ENCODE results near the gene NRF1.
"Not testable (repeated sequence)": the region's sequence is repeated elsewhere in the genome, so short reads cannot be mapped to it uniquely, and the experiment has no call there.

The NRF1 gene

DNA sequence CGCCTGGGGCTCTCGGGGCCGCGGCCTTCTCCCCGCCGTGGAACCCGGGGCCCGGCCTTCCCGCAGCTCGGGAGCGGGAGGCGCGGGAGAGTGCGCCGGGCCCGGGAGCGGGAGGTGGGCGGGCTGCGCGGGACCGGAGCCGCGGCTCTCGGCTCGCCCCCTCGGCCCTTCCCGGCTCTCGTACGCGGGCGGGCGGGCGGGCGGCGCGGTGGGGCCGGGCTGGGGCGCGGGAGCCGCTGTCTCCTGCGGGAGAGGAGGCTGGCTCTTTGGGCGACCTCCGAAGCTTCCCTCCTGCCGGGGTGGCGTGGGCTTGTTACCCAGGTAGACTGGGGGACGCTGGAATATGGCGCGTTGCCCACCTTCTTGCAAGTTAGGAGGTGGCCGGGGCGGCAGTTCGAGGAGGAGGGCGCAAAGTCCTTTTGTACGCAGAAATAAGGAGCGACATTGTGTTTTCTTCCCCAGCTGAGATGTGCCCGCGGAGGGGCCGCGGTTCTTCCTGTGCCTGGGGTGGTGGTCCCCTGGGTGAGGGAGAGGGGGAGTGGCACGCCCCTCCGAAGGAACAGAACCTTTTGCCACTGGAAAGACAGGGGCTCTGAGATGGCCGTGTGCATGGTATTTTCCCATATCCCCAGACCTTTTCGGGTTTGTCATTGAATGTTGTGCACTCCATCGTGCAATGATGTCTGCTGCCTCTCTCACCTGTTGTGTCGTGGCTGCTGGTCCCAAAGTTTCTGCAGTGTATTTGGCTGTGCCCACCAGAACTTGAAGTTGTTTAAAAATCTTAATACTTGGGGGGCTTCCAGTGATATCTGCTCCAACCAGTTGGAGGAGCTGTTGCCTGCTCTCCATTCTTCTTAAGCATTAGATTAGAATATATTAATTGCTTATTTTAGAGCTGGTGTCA lies 844 bp downstream of the NRF1 start:
- peak overlapping the region; percentile 96 for H3K4me3 ChIP-seq (ENCODE audit: low read length)
- H3K27me3 ChIP-seq (ENCODE audit: insufficient read depth, low read length), result no peaks in the 10 kb centered on the region
- H3K4me1 ChIP-seq (ENCODE audit: insufficient read depth, low read length), result peaks cover 28% of the 10 kb centered on the region
- peak overlapping the region; percentile 18 for H2AFZ ChIP-seq (ENCODE audit: low read depth, low read length)
- no peaks in the 10 kb centered on the region for H3K9me3 ChIP-seq (ENCODE audit: low read length)
- peaks cover 20% of the 10 kb centered on the region for H3K36me3 ChIP-seq (ENCODE audit: insufficient read depth, low read length)

DNA sequence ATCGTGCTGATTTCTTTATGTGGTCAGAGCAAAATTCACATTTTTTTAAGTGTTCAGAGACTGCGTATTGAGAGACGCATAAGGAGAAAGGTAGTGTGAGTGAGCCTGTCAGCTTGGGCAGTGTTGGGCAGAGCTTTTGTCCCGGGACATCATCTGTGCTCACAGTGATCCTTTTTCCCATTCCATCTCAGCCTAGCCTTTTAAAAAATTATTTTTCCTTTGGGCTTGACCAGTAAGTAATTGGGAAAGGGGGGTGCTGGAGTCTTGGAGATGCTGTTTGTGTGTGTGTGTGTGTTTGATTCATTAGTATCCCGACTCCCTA lies 1.5 kb downstream of the NRF1 start:
- no peaks in the 10 kb centered on the region for H3K9me3 ChIP-seq (ENCODE audit: low read length)
- H3K4me1 ChIP-seq (ENCODE audit: insufficient read depth, low read length), result peaks cover 28% of the 10 kb centered on the region
- peaks cover 17% of the 10 kb centered on the region for H3K36me3 ChIP-seq (ENCODE audit: insufficient read depth, low read length)
- H3K4me3 ChIP-seq (ENCODE audit: low read length), result peak overlapping the region; percentile 96
- H2AFZ ChIP-seq (ENCODE audit: low read depth, low read length), result no peak overlapping the region
- H3K27me3 ChIP-seq (ENCODE audit: insufficient read depth, low read length), result no peaks in the 10 kb centered on the region

DNA sequence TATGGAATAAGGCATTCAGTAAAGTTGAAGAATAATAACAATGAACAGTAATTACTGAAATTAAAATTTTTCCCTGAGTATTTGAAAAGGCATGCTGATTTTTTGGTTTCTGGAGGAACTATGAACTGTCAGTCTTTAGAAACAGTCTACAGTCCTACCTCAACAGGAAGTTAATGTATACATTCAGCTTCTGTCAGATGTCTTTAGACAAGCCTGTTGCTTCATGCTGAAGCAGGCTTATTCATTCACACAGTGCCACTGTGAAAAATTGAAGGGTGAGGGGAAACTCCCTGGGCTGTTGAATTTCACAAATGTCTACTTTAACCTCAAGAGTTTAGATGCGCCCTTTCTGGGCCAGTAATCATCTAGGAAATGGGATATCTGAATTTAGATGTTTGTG lies 3.5 kb downstream of the NRF1 start:
- Histone ChIP-seq H3K36me3 (ENCODE audit: insufficient read depth, low read length) (peaks cover under 1% of the 10 kb centered on the region), H3K4me1 (ENCODE audit: insufficient read depth, low read length) (peaks cover 28% of the 10 kb centered on the region), H3K9me3 (ENCODE audit: low read length) (no peaks in the 10 kb centered on the region), H3K4me3 (ENCODE audit: low read length) (no peak overlapping the region), H3K27me3 (ENCODE audit: insufficient read depth, low read length) (no peaks in the 10 kb centered on the region), H2AFZ (ENCODE audit: low read depth, low read length) (no peak overlapping the region)

DNA sequence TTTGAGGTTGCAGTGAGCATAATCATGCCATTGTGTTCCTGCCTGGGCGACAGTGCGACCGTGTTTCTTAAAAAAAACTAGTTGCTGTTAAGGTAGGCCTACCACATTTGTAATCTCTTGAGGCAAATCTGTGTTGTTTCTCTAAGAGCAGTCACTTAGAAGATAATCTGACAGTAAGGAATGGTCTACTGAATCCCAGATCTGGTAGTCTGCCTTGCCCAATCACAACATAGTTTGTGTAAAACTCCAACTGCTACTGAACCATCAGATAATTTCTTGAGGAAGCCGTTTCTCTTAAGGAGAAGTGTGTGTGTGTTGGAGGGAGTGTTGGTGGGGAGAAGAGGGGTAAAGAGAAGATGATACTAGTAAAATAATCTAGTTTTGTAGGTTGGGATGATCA lies 5.0 kb downstream of the NRF1 start:
- Histone ChIP-seq H3K9me3 (ENCODE audit: low read length) (no peaks in the 10 kb centered on the region), H3K36me3 (ENCODE audit: insufficient read depth, low read length) (no peaks in the 10 kb centered on the region), H3K27me3 (ENCODE audit: insufficient read depth, low read length) (no peaks in the 10 kb centered on the region), H3K4me1 (ENCODE audit: insufficient read depth, low read length) (peaks cover 17% of the 10 kb centered on the region), H3K4me3 (ENCODE audit: low read length) (no peak overlapping the region), H2AFZ (ENCODE audit: low read depth, low read length) (no peak overlapping the region)

DNA sequence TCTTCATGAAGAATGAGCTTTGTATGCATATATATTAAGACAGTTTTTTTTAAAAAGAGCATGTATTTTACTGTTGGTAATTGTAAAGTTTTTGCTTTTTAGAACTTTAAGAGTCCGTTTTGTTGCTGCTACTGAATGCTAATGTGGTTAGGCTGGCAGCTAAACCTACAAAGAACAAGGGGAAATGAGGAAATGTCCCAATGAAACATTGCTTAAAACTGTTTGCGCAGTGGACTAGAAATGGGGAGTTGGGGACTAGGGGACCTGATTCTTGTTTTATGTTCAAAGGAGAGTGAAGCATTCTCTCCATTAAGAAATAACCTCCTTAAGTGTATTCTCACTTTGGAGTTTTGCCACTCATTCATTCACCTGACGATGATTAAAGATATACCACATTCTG lies 5.7 kb downstream of the NRF1 start:
- Histone ChIP-seq H3K9me3 (ENCODE audit: low read length) (no peaks in the 10 kb centered on the region), H2AFZ (ENCODE audit: low read depth, low read length) (no peak overlapping the region), H3K36me3 (ENCODE audit: insufficient read depth, low read length) (no peaks in the 10 kb centered on the region), H3K27me3 (ENCODE audit: insufficient read depth, low read length) (no peaks in the 10 kb centered on the region), H3K4me3 (ENCODE audit: low read length) (no peak overlapping the region), H3K4me1 (ENCODE audit: insufficient read depth, low read length) (peaks cover 17% of the 10 kb centered on the region)

DNA sequence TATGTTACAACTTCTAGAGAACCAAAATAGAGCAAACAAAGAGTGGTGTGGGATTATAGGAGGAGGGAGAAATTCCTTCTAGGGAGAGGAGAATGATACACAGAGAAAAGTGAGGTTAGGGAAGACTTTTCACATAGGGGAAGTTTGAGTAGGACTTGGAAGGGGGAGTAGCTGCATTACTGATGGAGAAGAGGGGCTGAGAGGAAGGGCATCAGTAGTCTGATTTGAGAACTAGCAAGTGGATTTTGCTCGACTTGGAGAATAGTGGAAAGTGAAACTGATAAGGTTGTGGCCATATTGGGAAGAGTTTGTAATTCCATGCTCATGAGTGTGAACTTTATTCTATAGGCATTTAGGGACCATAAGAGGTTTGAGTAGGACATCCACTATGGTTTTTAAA lies 6.1 kb downstream of the NRF1 start:
- no peaks in the 10 kb centered on the region for H3K9me3 ChIP-seq (ENCODE audit: low read length)
- no peak overlapping the region for H3K4me3 ChIP-seq (ENCODE audit: low read length)
- H3K27me3 ChIP-seq (ENCODE audit: insufficient read depth, low read length), result no peaks in the 10 kb centered on the region
- no peak overlapping the region for H2AFZ ChIP-seq (ENCODE audit: low read depth, low read length)
- no peaks in the 10 kb centered on the region for H3K36me3 ChIP-seq (ENCODE audit: insufficient read depth, low read length)
- peaks cover 17% of the 10 kb centered on the region for H3K4me1 ChIP-seq (ENCODE audit: insufficient read depth, low read length)

DNA sequence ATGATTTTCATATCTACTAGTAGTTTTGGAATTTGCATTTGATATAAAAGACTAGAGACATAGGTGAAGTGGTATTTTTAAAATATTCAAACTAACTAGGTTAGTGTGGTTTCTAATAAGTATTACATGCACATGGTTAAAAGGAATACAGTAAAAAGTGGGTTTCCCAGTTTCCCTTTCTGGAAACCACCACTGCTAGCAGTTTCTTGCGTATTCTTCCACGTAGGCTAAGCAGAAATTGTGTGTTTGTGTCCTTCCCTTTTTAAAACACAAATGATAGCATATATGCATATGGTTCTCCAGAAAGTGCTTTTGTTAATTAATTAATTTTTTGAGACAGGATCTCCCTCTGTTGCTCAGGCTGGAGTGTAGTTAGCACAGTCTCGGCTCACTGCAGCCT lies 15.4 kb downstream of the NRF1 start:
- peaks cover 2% of the 10 kb centered on the region for H3K36me3 ChIP-seq (ENCODE audit: insufficient read depth, low read length)
- no peaks in the 10 kb centered on the region for H3K9me3 ChIP-seq (ENCODE audit: low read length)
- no peak overlapping the region for H2AFZ ChIP-seq (ENCODE audit: low read depth, low read length)
- H3K27me3 ChIP-seq (ENCODE audit: insufficient read depth, low read length), result no peaks in the 10 kb centered on the region
- no peak overlapping the region for H3K4me3 ChIP-seq (ENCODE audit: low read length)
- peaks cover 13% of the 10 kb centered on the region for H3K4me1 ChIP-seq (ENCODE audit: insufficient read depth, low read length)

DNA sequence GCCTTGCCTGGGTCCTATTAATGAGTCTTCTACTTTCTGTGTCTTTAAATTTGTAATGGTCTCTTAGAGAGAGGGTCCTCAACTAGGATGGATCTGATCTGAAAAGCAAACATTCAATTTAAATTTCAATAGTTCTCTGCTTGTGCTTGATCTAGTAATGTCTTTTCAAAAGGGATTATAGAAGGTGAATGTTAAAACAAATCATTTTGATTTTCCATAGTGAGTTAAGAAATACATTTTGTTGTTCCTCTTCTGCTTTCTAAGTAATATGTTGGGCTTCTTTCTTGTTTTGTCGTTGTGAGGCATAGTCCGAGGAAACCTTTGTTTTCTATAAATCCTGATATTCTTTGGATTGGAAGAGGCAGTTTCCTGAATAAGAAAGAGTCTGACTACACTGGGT lies 18.8 kb downstream of the NRF1 start:
- Histone ChIP-seq H2AFZ (ENCODE audit: low read depth, low read length) (no peak overlapping the region), H3K27me3 (ENCODE audit: insufficient read depth, low read length) (no peaks in the 10 kb centered on the region), H3K36me3 (ENCODE audit: insufficient read depth, low read length) (no peaks in the 10 kb centered on the region), H3K9me3 (ENCODE audit: low read length) (no peaks in the 10 kb centered on the region), H3K4me1 (ENCODE audit: insufficient read depth, low read length) (peaks cover 15% of the 10 kb centered on the region), H3K4me3 (ENCODE audit: low read length) (no peak overlapping the region)

DNA sequence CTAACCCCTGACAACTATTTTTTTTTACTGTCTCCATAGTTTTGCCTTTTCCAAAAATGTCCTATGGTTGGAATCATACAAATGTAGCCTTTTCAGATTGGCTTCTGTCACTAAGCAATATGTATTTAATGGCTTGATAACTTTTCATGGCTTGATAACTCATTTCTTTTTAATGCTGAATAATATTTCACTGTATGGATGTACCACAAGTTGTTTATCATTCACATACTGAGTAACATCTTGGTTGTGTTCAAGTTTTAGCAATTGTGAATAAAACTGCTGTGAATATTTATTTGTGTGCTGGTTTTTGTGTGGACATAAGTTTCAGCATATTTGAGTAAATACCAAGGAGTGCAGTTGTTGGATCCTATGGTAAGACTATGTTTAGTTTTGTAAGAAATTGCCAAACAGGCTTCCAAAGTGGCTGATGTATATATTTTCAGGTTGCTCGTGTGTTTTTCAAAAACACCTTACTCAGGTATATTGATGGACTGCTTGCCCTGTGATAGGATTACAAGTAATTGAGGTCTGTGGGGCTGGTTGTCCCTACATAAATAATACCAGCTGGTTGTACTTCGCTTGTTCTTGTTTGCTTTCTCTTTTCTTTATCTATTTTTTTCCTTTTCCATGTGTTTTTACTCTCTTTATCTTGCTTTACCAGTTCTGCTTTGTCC lies 23.0 kb downstream of the NRF1 start:
- no peaks in the 10 kb centered on the region for H3K9me3 ChIP-seq (ENCODE audit: low read length)
- no peaks in the 10 kb centered on the region for H3K27me3 ChIP-seq (ENCODE audit: insufficient read depth, low read length)
- H2AFZ ChIP-seq (ENCODE audit: low read depth, low read length), result no peak overlapping the region
- H3K4me3 ChIP-seq (ENCODE audit: low read length), result no peak overlapping the region
- peaks cover 16% of the 10 kb centered on the region for H3K4me1 ChIP-seq (ENCODE audit: insufficient read depth, low read length)
- H3K36me3 ChIP-seq (ENCODE audit: insufficient read depth, low read length), result no peaks in the 10 kb centered on the region

DNA sequence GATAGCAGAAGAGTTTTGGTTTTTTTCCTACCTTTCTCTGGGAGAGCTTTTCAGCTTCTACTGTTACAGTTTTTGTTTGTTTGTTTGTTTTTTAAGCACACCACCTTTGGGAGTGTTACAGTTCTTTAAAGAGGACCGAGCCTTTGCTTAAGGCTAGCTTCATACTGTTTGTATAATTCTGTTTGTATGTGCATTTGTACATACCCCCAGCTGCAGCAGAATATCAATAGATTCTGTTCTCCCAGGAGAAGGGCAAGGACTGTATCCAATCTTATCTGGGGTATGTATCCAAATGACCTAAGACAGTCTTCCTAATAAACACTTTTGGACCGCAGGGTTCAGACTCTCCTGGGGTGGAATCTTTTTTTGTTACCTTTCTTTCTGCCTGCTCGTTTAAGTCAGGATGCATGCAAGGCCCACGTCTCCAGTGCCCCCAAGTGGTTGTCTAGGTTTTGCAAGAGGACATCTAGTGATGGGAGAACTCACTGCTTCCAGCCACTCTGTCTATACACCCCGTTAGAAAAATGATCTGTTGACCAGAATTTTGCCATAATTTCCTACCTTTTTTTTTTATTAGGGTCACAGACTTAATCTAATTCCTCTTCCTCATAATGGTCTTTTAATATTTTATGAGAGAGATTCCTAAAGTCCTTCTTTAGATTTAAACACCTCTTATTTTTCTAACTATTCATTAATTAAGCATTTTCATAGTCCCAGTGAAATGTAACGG lies 23.9 kb downstream of the NRF1 start:
- peaks cover 6% of the 10 kb centered on the region for H3K4me1 ChIP-seq (ENCODE audit: insufficient read depth, low read length)
- H3K27me3 ChIP-seq (ENCODE audit: insufficient read depth, low read length), result no peaks in the 10 kb centered on the region
- no peaks in the 10 kb centered on the region for H3K9me3 ChIP-seq (ENCODE audit: low read length)
- H2AFZ ChIP-seq (ENCODE audit: low read depth, low read length), result no peak overlapping the region
- H3K4me3 ChIP-seq (ENCODE audit: low read length), result no peak overlapping the region
- no peaks in the 10 kb centered on the region for H3K36me3 ChIP-seq (ENCODE audit: insufficient read depth, low read length)

DNA sequence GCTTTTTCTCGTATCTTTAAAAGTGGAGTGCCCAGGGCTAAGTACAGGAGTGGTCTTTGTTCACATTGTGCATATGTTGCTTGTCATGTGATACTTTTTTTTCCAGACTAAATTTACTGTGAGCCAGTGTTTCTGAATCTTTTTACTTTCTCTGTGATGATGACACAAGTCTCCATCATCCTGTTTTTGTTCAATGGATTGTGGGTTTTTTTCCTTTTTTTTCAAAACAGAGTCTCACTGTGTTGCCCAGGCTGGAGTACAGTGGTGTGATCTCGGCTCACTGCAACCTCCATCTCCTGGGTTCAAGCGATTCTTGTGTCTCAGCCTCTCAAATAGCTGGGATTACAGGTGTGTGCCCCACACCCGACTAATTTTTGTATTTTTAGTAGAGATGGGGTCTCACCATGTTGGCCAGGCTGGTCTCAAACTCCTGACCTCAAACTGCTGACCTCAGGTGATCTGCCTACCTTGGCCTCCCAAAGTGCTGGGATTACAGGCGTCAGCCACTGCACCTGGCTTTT lies 24.6 kb downstream of the NRF1 start:
- H3K27me3 ChIP-seq (ENCODE audit: insufficient read depth, low read length); H3K36me3 ChIP-seq (ENCODE audit: insufficient read depth, low read length); H3K4me3 ChIP-seq (ENCODE audit: low read length); H2AFZ ChIP-seq (ENCODE audit: low read depth, low read length); H3K4me1 ChIP-seq (ENCODE audit: insufficient read depth, low read length); H3K9me3 ChIP-seq (ENCODE audit: low read length): not testable (repeated sequence)

DNA sequence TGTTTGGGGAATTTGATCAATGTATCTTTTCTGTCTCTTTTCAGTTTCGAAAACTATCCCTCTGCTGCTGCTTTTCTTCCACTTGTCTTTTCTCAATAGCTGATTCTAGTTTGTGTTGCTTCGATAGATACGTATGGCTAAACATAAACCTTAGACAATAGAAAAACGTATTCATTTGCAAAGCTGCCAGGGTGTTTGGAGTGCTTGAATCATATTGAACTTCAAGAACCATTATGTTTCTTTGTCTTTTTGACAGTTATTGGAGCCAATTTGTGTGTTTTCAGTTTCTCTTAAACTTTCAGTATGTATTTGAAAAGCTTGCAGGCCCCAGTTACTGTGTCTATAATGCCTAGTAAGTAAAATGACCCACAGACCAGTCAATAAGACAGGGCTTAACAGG lies 25.1 kb downstream of the NRF1 start:
- H3K9me3 ChIP-seq (ENCODE audit: low read length), result no peaks in the 10 kb centered on the region
- H3K27me3 ChIP-seq (ENCODE audit: insufficient read depth, low read length), result no peaks in the 10 kb centered on the region
- H2AFZ ChIP-seq (ENCODE audit: low read depth, low read length), result no peak overlapping the region
- H3K36me3 ChIP-seq (ENCODE audit: insufficient read depth, low read length), result no peaks in the 10 kb centered on the region
- peaks cover 3% of the 10 kb centered on the region for H3K4me1 ChIP-seq (ENCODE audit: insufficient read depth, low read length)
- no peak overlapping the region for H3K4me3 ChIP-seq (ENCODE audit: low read length)

DNA sequence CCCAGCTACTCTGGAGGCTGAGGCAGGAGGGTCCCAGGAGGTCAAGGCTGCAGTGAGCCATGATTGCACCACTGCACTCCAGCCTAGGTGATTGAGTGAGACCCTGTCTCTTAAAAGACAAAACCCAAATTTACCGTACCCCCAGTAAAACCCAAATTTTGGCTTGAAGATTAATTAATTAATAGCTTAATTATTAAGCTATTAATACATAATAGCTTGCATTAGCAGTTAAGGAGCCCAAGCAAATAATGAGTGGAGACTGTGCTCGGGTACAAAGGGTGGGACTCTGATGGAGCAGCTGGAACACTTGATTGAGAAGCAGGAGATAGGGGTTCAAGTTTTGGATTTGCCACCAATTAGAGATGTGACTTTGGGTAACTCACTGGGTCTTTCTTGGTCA lies 28.9 kb downstream of the NRF1 start:
- H3K4me3 ChIP-seq (ENCODE audit: low read length), result no peak overlapping the region
- no peaks in the 10 kb centered on the region for H3K36me3 ChIP-seq (ENCODE audit: insufficient read depth, low read length)
- no peak overlapping the region for H2AFZ ChIP-seq (ENCODE audit: low read depth, low read length)

More for the DNA sequence above, 28.9 kb downstream of the NRF1 start:
- peaks cover 18% of the 10 kb centered on the region for H3K4me1 ChIP-seq (ENCODE audit: insufficient read depth, low read length)
- H3K9me3 ChIP-seq (ENCODE audit: low read length), result no peaks in the 10 kb centered on the region
- no peaks in the 10 kb centered on the region for H3K27me3 ChIP-seq (ENCODE audit: insufficient read depth, low read length)

Data from neuron (in vitro differentiated cells).